Activated CD4-positive, alpha-beta T cell treated with anti-CD3 and anti-CD28 coated beads, Interleukin-2, amount 50 U/mL, for 16 hours (primary cell): ENCODE measurements around the gene FZD7.

Experiments used
- DNase-seq: peaks from one replicate; pipeline ENCODE4 v3.0.0-alpha.2; 2020

The FZD7 gene

GRCh38 chr2:202072226-202072625 is 38.6 kb downstream of the FZD7 start:
- DNase-seq = no peak

GRCh38 chr2:202072737-202073401 is 39.2 kb downstream of the FZD7 start, which contains the start of gene KIAA2012:
Gene KIAA2012, plus strand, starts transcription at chr2:202073255. Its CDS starts 373 bp downstream, at chr2:202073628.
- no peak for DNase-seq

DNA sequence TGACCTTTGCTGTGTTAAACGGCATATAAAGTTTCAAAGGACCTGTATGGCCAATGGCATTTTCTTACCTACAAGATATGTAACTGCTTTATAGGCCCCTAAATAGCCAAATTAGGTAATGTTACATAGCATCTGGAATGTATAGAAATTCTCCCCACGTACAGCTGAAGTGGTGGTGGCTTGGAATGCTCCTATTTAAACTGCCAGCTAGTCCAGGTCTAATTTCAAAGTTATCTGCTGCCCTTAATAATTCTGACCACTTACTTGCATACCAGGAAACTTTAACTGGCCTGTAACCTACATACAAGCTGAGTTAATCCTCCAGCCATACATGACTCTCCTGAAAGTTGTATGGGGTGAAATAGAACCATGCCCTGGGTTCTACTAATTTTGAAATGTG is 40.7 kb downstream of the FZD7 start:
- no peak for DNase-seq

DNA sequence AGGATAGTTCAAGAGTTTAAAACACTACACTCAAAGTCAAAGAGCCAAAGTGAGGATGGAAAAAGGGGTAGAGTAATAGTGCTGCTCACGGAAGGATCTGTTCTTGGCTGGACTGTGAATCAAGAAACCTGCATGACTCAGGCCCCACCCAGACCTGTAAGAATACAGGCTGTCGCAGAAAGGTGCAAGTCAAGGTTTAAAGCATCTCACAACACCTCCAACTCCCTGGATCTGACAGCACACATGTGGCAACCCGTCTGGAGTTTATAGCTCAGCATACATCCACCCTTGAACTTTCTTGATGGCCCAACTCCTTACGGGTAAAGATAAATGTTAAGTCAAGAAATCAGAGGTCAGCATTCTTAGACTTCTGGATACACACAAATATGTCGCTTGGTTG is 45.7 kb downstream of the FZD7 start:
- no peak for DNase-seq

GRCh38 chr2:202084265-202084664 is 50.6 kb downstream of the FZD7 start:
- DNase-seq = no peak
